ENCODE data around the gene MINDY4.
A peak's percentile ranks its signal among the peaks of the same experiment; 100 is the strongest.

Gene MINDY4

GRCh38 chr7:30775992-30776391 is 4.8 kb downstream of the MINDY4 start:
- DNase-seq (ENCODE audit: low read depth) = no peak

GRCh38 chr7:30776971-30777370 is 5.8 kb downstream of the MINDY4 start:
- no peak for DNase-seq (ENCODE audit: low read depth)

- no peak for DNase-seq (ENCODE audit: low read depth)
Measured at GRCh38 chr7:30778255-30779025, 7.2 kb downstream of the MINDY4 start.

GRCh38 chr7:30779574-30779973 is 8.4 kb downstream of the MINDY4 start:
- no peak for DNase-seq (ENCODE audit: low read depth)

GRCh38 chr7:30780941-30781340 is 9.7 kb downstream of the MINDY4 start:
- no peak for DNase-seq (ENCODE audit: low read depth)

- no peak for DNase-seq (ENCODE audit: low read depth)
Measured at GRCh38 chr7:30782690-30783089, 11.5 kb downstream of the MINDY4 start.

- no peak for DNase-seq (ENCODE audit: low read depth)
Measured at GRCh38 chr7:30785786-30786185, 14.6 kb downstream of the MINDY4 start.

DNA sequence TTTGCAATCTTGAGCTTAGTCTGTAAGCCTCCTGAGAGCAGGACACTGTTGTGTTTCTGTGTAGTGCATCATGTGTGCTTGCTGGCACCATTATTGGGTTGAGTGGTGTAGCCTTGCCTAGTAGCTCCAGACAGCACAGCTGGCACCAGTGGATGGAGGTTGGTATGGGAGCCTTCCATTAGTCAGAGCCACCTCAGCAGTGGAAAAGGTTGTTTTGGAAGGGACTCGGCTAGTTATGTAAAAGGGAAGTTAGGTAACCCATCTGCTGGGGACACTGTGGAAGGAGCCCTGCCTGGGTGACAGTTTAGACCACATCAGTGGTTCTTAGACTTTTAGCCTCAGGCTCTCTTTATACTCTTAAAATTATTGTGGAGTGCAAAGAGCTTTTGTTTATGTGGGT is 16.3 kb downstream of the MINDY4 start:
- no peak for DNase-seq (ENCODE audit: low read depth)

DNA sequence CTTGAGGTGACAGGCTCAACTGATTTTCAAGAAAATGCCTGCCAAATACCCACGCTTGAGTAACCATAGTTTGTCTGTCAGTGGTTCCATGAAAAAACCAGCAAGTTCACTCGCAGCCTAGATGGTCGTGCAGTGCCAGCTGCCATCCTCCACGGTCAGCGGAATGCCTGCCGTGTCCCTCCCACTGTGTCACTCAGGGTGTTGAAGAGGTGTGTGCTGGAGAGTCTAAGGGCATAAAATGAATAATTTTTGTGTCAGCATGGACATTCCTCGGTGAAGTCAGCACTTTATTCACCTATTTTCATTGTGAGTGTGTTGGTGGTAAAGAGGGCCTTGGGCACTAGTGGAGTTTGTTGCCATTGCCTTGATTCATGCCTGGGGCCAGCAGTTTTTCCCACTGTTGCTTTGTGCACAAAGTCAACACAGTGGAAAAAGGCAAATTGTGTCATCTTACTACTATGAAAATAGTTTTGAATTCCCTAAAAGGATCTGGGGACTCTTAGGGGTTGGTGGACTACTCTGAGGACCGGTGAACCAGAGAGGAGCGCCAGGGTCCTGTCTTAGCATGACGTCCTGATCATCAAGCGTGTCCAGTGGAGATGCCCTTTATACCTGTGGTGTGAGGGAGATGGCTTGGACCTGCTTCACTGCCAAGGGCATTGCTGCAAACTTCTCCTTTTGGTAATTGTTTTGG is 17.6 kb downstream of the MINDY4 start:
- DNase-seq (ENCODE audit: low read depth) = no peak

DNA sequence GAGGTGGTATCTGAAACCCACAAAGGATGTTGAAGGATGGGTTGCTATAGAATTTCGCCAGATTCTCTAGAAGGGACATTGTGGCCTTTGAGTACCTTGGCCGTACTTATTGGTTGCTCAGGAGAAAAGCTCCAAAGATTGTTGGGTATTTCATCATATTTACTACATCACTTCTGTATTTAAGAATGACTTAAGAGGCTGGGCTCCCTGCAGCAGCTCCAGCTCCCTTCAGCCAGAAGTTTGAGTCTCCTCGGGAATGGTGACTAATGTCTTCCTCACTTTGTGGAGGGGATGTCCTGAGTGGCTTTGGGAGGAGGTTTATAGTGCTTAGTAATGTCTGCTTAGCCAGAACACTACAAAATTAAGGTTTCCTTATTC is 18.1 kb downstream of the MINDY4 start:
- peak; percentile 79 for DNase-seq (ENCODE audit: low read depth)

- no peak for DNase-seq (ENCODE audit: low read depth)
Measured at GRCh38 chr7:30790356-30790755, 19.1 kb downstream of the MINDY4 start.

DNA sequence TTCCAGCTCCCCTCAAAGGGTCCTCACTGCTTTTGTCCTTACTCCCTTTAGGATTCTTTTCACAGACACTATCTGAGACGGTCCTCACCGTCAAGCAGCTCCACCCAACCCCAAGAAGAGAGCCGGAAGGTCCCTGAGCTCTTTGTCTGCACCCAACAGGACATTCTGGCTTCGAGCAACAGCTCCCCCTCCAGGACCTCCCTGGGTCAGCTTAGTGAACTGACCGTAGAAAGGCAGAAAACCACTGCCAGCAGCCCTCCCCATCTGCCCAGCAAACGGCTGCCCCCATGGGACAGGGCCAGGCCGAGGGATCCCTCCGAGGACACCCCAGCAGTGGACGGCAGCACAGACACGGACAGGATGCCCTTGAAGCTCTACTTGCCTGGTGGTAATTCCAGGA is 19.9 kb downstream of the MINDY4 start:
- no peak for DNase-seq (ENCODE audit: low read depth)

DNA sequence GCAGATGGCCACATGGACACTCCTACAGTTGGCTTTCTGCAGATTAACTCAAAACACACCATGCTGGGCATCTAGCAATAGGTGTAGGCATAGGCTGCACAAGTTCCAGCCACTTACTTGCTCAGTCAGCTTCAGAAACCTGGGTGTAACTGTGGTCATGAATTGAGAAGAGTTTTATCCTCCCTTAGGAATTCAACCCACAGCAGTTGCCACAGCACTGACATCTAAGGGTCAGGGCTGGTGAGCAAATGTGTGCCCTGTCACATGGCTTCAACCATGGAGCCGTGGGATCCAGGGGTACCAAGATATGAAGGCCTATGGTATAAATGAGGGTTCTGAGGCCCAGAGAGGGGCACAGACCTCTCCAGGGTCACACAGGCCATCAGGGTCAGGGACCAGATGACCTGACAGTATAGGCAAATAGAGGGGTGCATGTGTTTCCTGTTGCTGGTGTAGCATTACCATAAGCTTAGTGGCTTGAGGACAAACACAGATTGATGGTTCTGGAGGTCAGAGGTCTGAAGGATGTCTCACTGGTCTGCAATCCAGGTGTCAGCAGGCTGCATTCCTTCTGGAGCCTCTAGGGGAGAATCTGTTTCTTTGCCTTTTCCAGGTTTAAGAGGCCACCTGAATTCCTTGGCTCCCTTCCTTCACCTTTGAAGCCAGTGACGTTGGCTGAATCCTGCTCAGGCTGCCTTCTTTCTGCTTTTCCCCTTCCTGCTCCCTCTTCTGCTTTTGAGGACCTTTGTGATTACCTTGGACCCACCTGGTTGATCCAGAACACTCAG is 24.1 kb downstream of the MINDY4 start:
- no peak for DNase-seq (ENCODE audit: low read depth)

DNA sequence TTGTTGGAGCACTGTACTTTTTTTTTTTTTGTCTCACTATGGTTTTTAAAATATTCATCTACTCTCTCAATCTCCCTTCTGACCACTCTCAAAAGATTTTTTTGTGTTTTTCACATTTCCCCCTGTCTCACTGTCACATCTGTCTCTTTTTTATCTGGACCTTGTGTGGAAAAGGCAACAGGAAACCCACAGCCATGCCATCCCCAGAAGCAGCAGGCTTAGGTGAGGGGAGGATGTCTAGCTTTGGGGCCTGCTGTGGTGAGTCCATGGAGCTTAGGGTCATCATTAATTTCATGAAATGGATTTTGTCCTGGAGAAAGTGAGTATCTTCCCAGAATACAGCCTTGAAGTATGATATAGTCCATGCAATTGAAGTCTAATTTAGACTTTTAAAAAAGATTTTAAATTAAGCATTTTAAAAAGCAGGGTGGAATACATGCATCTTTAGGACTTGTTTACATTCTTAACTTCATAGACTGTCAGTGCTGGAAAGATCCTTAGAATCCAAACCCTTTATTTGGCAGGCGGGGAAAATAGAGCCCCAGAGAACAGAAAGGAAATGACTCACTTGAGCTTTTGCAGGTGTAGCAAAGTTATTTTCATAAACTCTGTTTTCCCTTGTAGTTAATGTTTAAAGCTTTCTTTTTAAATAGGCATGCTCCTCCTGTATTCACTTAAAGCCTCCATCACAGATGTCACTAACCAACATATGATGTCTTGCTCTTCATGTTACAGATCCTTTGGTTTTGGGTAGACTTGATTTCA is 25.1 kb downstream of the MINDY4 start:
- peak; percentile 56 for DNase-seq (ENCODE audit: low read depth)

DNA sequence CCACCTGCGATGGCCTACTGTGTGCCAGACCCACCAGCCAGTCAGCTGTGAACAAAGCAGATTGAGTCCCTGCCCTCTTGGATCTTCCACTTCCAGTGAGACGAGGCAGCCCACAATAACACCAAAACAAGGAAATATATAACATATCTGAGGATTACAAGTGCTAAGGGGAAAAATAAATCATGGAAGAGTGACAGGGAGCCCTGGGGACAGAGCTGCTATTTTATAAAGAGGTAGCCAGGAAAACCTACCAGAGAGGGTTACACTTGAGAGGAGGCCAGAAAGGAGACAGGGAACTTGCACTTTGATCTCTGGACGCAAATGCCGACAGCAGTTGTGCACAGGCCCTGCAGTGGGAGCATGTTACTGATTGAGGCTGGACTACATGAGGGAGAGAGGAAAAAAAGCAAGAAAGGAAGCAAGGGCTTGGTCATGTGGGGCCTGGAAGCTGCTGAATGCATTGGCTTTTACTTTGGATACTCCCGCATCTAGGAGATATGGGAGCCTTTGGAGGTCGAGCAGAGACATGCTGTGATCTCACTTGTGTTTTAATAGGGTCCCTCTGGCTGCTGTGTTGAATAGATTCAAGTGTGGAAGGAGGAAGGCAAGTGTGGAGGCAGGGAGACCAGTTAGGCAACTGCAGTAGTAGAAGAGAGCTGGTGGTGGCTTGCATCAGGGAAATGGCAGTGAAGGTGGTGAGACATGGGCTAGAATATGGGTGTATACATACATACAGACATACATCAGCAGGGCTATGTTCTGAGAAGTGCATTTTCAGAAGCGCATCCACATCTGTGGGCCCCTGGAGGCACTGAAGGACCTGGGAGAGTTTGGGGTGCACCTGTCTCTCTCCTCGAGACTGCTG is 26.2 kb downstream of the MINDY4 start:
- no peak for DNase-seq (ENCODE audit: low read depth)

GRCh38 chr7:30799206-30799975 is 28.2 kb downstream of the MINDY4 start:
- DNase-seq (ENCODE audit: low read depth) = peak; percentile 94

GRCh38 chr7:30799976-30800661 is 28.9 kb downstream of the MINDY4 start:
- DNase-seq (ENCODE audit: low read depth) = no peak

DNA sequence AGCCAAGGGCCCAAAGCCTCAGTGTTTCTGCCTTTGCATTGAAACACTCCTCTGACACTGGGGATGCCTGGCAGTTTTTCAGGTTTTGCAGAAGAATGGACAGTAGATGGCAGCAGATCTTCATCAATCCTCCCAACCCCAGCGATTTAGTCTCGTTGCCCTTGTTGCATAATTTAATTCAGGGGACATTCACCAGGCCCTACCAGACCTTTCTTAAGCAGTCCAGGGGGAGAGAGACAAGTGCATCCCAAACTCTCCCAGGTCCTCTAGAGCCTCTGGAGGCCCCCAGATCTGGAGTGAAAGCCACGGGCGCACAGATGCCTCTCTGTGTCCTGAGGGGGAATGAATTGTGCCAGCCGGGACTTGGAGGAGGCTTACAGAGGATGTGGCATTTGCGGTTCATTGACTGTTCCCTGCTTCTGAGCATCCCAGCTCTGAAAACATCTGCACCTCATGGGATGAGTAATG is 29.6 kb downstream of the MINDY4 start:
- peak; percentile 75 for DNase-seq (ENCODE audit: low read depth)

- no peak for DNase-seq (ENCODE audit: low read depth)
Measured at GRCh38 chr7:30802812-30803211, 31.6 kb downstream of the MINDY4 start.
